Uterus (tissue), 2 donors: Measurements from ENCODE around the gene CFAP61.

ENCODE experiments used
- CTCF ChIP-seq, 4 experiments: fragments of 200-600 bp in 2 of 4; fragments of 450-650 bp in 2 of 4; sonication (generic) in 2 of 4; IDR thresholded peaks; one replicate each; pipeline ENCODE4 v1.5.1; 2016 to 2019; ENCODE audit warnings: antibody characterized with exemption in 4 of 4, mild to moderate bottlenecking in 2 of 4, moderate library complexity in 1 of 4
- POLR2A ChIP-seq, 2 donors: fragments of 450-650 bp; IDR thresholded peaks; one replicate each; pipeline ENCODE4 v1.6.1; 2016; ENCODE audit warnings: antibody characterized with exemption in 2 of 2, mild to moderate bottlenecking in 1 of 2, moderate library complexity in 1 of 2

GRCh38 chr20:20148779-20149178 lies 96.4 kb downstream of the CFAP61 start:
- no peak for TF ChIP-seq CTCF (IDR thresholded peaks at IDR 0.05)
- TF ChIP-seq POLR2A (IDR thresholded peaks at IDR 0.05): no peak
